HepG2 (cell line): ENCODE measurements around the gene GARIN5A. TPM values are rescaled to one million over a fixed set of nuclear protein-coding genes. Genes with fewer than 3 reads are reported as not detected.

Experiments used
- FOXJ3 ChIP-seq: sonication (generic); formaldehyde crosslinking; IDR thresholded peaks from 2 replicates; pipeline ENCODE4 v1.4.0; 2020; ENCODE audit warnings: missing genetic modification reagents, mild to moderate bottlenecking, borderline replicate concordance
- NFE2L1 ChIP-seq: sonication (generic); formaldehyde crosslinking; IDR thresholded peaks from 2 replicates; pipeline ENCODE4 v1.4.0; 2020; ENCODE audit warnings: missing genetic modification reagents, mild to moderate bottlenecking, borderline replicate concordance
- POGZ ChIP-seq: sonication (generic); formaldehyde crosslinking; IDR thresholded peaks from 2 replicates; pipeline ENCODE4 v1.4.0; 2020; ENCODE audit warnings: mild to moderate bottlenecking, missing genetic modification reagents
- XRCC5 ChIP-seq: fragments of 200-400 bp; formaldehyde crosslinking; optimal IDR thresholded peaks from 2 replicates; pipeline ENCODE3; 2017; ENCODE audit warnings: mild to moderate bottlenecking, low read length
- ZNF816 ChIP-seq: sonication (generic); formaldehyde crosslinking; IDR thresholded peaks from 2 replicates; pipeline ENCODE4 v1.8.0; 2022; ENCODE audit warnings: missing genetic modification reagents, mild to moderate bottlenecking, borderline replicate concordance
- ZSCAN22 ChIP-seq: sonication (generic); formaldehyde crosslinking; IDR thresholded peaks from 2 replicates; pipeline ENCODE4 v1.4.0; 2020; ENCODE audit warnings: mild to moderate bottlenecking, missing genetic modification reagents
- polyA plus RNA-seq, 8 experiments: library from polyadenylated mRNA; depleted of rRNA in 3 of 8; stranded (reverse) in 7 of 8; unstranded in 1 of 8; fragments of >200 nt; fragmentation: Illumina TruSeq in 4 of 8; extraction: Trizol in 4 of 8; gene quantifications; 2 replicates each; pipeline versions ENCODE4 v1.2.1 to v1.2.3, GENCODE V29; 2011 to 2016; ENCODE audit warnings: low read depth in 4 of 8, missing spikeins in 1 of 8, mixed read lengths in 1 of 8; ENCODE audit not compliant: insufficient read depth in 1 of 8
- total RNA-seq, 5 experiments: library from RNA; depleted of rRNA; stranded (reverse); fragments of >200 nt; fragmentation: Illumina TruSeq; extraction: Trizol; gene quantifications; 2 replicates each; pipeline ENCODE4 v1.2.3, GENCODE V29; 2016; ENCODE audit warnings: low read depth in 1 of 5
- TF ChIP-seq, protein P1 (sequence below): fragments of 450-650 bp; IDR thresholded peaks from 2 replicates; pipeline ENCODE4 v1.6.1; 2016
- TF ChIP-seq, protein P2 (sequence below): IDR thresholded peaks from 2 replicates; pipeline ENCODE4 v1.6.1; 2016; ENCODE audit warnings: low read depth

GARIN5A gene
- total and polyA plus RNA-seq, 2 of the 13 experiments (the other 11 are each of a cell fraction or from before 2014, with no cell fraction given) = not detected

DNA sequence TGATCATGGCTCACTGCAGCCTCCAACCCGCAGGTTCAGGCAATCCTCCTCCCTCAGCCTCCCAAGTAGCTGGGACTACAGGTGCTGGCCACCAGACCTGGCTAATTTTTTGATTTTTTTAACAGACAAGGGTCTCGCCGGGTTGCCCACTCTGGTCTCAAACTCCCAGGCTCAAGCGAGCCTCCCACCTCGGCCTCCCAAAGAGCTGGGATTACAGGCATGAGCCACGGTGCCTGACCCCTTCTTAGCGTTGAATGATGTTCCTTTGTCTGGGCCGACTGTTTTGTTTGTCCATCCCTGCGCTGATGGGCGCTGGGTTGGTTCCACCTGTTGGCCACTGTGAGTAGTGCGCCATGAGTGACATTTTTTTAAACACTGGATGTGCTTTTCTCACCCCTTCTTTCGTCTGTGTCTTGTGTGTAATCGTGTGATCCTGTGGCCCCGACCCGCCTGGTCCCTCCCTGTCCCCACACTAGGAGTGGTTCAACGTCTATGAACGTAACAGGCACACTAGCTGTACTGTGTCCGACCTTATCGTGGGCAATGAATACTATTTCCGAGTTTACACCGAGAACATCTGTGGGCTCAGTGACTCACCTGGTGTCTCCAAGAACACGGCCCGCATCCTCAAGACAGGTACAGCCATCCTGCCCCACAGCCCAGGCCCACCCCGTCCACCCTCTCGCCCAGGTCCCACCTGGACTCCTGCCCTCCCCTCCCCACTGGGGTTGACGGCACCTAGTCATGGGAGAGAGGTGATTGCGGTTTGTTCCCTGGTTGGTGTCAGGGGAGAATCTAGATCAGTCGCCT is 15.4 kb downstream of the GARIN5A start (continued):
- TF ChIP-seq ZNF816 (CRISPR knock-in tag) (no peak), POGZ (CRISPR knock-in tag) (no peak), XRCC5 (peak; percentile 21), ZSCAN22 (CRISPR knock-in tag) (0 out of 2 replicates have a peak, but pooled peaks have one; percentile 57), FOXJ3 (CRISPR knock-in tag) (no peak), NFE2L1 (CRISPR knock-in tag) (no peak)
- TF ChIP-seq, protein P1, sequence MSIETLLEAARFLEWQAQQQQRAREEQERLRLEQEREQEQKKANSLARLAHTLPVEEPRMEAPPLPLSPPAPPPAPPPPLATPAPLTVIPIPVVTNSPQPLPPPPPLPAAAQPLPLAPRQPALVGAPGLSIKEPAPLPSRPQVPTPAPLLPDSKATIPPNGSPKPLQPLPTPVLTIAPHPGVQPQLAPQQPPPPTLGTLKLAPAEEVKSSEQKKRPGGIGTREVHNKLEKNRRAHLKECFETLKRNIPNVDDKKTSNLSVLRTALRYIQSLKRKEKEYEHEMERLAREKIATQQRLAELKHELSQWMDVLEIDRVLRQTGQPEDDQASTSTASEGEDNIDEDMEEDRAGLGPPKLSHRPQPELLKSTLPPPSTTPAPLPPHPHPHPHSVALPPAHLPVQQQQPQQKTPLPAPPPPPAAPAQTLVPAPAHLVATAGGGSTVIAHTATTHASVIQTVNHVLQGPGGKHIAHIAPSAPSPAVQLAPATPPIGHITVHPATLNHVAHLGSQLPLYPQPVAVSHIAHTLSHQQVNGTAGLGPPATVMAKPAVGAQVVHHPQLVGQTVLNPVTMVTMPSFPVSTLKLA = no peak
- TF ChIP-seq, protein P2, sequence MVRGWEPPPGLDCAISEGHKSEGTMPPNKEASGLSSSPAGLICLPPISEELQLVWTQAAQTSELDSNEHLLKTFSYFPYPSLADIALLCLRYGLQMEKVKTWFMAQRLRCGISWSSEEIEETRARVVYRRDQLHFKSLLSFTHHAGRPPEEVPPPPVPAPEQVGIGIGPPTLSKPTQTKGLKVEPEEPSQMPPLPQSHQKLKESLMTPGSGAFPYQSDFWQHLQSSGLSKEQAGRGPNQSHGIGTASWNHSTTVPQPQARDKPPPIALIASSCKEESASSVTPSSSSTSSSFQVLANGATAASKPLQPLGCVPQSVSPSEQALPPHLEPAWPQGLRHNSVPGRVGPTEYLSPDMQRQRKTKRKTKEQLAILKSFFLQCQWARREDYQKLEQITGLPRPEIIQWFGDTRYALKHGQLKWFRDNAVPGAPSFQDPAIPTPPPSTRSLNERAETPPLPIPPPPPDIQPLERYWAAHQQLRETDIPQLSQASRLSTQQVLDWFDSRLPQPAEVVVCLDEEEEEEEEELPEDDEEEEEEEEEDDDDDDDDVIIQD (CRISPR knock-in tag) = no peak
- TF ChIP-seq, all 625 proteins: peak for 39
